Measurements from ENCODE around the gene CARS1.

DNA sequence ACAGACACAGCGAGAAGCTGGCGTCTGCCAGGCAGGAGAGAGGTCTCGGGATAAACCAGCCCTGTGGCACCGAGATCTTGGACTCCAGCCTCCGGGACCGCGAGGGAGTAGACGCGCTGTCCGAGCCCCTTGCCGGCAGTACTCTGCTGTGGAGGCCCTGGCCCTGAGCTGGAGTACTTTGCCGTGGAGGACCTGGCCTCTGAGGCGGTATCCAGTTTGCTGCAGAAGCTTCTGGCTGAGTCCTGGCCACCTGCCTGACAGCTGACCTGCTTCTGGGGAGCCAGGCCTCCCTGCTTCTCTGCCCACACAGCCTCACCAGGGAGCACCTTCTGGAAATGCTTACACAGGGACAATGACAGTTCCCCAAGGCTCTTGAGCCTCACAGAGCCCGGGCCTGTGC lies 31.6 kb upstream of the CARS1 start:
- TF ChIP-seq, protein P1, sequence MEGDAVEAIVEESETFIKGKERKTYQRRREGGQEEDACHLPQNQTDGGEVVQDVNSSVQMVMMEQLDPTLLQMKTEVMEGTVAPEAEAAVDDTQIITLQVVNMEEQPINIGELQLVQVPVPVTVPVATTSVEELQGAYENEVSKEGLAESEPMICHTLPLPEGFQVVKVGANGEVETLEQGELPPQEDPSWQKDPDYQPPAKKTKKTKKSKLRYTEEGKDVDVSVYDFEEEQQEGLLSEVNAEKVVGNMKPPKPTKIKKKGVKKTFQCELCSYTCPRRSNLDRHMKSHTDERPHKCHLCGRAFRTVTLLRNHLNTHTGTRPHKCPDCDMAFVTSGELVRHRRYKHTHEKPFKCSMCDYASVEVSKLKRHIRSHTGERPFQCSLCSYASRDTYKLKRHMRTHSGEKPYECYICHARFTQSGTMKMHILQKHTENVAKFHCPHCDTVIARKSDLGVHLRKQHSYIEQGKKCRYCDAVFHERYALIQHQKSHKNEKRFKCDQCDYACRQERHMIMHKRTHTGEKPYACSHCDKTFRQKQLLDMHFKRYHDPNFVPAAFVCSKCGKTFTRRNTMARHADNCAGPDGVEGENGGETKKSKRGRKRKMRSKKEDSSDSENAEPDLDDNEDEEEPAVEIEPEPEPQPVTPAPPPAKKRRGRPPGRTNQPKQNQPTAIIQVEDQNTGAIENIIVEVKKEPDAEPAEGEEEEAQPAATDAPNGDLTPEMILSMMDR (IDR thresholded peaks at IDR 0.05; ENCODE audit: insufficient read depth, low read length): no peak
- no peak for TF ChIP-seq POLR2AphosphoS5 (IDR thresholded peaks at IDR 0.05; ENCODE audit: low read depth)
- TF ChIP-seq, protein P2, sequence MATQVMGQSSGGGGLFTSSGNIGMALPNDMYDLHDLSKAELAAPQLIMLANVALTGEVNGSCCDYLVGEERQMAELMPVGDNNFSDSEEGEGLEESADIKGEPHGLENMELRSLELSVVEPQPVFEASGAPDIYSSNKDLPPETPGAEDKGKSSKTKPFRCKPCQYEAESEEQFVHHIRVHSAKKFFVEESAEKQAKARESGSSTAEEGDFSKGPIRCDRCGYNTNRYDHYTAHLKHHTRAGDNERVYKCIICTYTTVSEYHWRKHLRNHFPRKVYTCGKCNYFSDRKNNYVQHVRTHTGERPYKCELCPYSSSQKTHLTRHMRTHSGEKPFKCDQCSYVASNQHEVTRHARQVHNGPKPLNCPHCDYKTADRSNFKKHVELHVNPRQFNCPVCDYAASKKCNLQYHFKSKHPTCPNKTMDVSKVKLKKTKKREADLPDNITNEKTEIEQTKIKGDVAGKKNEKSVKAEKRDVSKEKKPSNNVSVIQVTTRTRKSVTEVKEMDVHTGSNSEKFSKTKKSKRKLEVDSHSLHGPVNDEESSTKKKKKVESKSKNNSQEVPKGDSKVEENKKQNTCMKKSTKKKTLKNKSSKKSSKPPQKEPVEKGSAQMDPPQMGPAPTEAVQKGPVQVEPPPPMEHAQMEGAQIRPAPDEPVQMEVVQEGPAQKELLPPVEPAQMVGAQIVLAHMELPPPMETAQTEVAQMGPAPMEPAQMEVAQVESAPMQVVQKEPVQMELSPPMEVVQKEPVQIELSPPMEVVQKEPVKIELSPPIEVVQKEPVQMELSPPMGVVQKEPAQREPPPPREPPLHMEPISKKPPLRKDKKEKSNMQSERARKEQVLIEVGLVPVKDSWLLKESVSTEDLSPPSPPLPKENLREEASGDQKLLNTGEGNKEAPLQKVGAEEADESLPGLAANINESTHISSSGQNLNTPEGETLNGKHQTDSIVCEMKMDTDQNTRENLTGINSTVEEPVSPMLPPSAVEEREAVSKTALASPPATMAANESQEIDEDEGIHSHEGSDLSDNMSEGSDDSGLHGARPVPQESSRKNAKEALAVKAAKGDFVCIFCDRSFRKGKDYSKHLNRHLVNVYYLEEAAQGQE (IDR thresholded peaks at IDR 0.05; ENCODE audit: insufficient replicate concordance, low read depth): no peak
- TF ChIP-seq GABPA (IDR thresholded peaks at IDR 0.05; ENCODE audit: low read depth): no peak

Data from HL-60 (cell line).